Esophagus squamous epithelium (tissue), 5 donors: ENCODE measurements around the gene PARVA. TPM values are rescaled to one million over a fixed set of nuclear protein-coding genes. Genes with fewer than 3 reads are reported as not detected.

Experiments used
- DNase-seq: peaks from one replicate; lab custom pipeline; 2025; lab: John Stamatoyannopoulos, UW
- H3K27ac ChIP-seq, 4 donors: fragments of 200-600 bp; sonication (generic); one replicate each; pipeline ENCODE4 v1.5.1; 2016 to 2019; ENCODE audit warnings: mild to moderate bottlenecking in 1 of 4
- H3K27me3 ChIP-seq, 4 donors: fragments of 200-600 bp; sonication (generic); 1 replicate in 3 of 4; 2 replicates in 1 of 4; pipeline versions ENCODE4 v1.5.1 to v1.6.0; 2017 to 2021; ENCODE audit warnings: antibody characterized with exemption in 1 of 4
- H3K36me3 ChIP-seq, 3 donors: fragments of 200-600 bp; sonication (generic); one replicate each; pipeline ENCODE4 v1.5.1; 2016 to 2019
- H3K4me1 ChIP-seq, 3 donors: fragments of 200-600 bp; sonication (generic); one replicate each; pipeline ENCODE4 v1.5.1; 2017 to 2019
- H3K4me3 ChIP-seq, 4 donors: fragments of 200-600 bp; sonication (generic); 1 replicate in 3 of 4; 2 replicates in 1 of 4; pipeline ENCODE4 v1.5.1; 2016 to 2019; ENCODE audit warnings: mild to moderate bottlenecking in 2 of 4, moderate library complexity in 1 of 4
- H3K9me3 ChIP-seq, 3 donors: fragments of 200-600 bp; sonication (generic); one replicate each; pipeline ENCODE4 v1.5.1; 2016 to 2019
- POLR2A ChIP-seq, 4 donors: fragments of 450-650 bp; IDR thresholded peaks; one replicate each; pipeline ENCODE4 v1.6.1; 2017; ENCODE audit warnings: antibody characterized with exemption in 4 of 4, mild to moderate bottlenecking in 4 of 4, moderate library complexity in 3 of 4
- WGBS, 2 donors: methylation state at CpG; one replicate each; pipeline ENCODE4 v1.1.5; 2018; 5-methylcytosine and 5-hydroxymethylcytosine counted together
- intact Hi-C: fragments of 100-400 bp; cut with DNase I; formaldehyde crosslinking; loops from one replicate; pipeline ENCODE4 v1.15.0; 2022
- total RNA-seq, 4 donors: library from RNA; depleted of rRNA; stranded (reverse); fragments of >200 nt; gene quantifications; one replicate each; pipeline ENCODE4 v1.1.0, GENCODE V29; 2016
- TF ChIP-seq, protein P1 (sequence below), 6 experiments: fragments of 450-650 bp in 4 of 6; fragments of 200-600 bp in 2 of 6; sonication (generic) in 2 of 6; IDR thresholded peaks; one replicate each; pipeline ENCODE4 v1.5.1; 2016 to 2019; ENCODE audit warnings: antibody characterized with exemption in 6 of 6, mild to moderate bottlenecking in 4 of 6, moderate library complexity in 4 of 6
- donor health status: DM: yes; HTN: yes; CAD: no.

PARVA gene
- total RNA-seq, 4 donors from 2014 or later = 8.6 to 66.9 (median 16.2) TPM

DNA sequence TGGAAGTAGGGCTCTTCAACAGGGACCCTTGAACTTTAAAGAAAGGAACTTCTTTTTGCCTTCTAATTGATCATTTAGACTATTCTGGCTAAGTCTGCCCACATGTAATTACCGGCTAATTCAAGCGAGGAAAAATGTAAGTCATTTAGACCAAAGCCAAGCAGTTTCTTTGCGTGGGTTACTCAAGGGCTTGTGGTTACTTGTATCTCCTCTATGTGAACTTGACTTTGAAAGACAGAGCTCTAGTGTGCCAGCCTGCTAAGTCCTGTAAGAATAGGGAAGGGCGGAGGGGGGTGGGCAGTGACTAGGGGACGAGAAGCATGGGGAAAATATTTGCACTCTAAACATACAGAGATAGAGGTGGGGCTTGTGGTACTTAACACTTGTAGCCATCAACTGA lies 151.7 kb downstream of the PARVA start:
- 25 to 47% methylated on average over 5 of the region's 5 CpGs for WGBS, 2 donors
- Histone ChIP-seq H3K4me3 (no peak overlapping the region), H3K27me3 (no peaks in the 10 kb centered on the region), H3K9me3 (no peaks in the 10 kb centered on the region), H3K4me1 (peaks cover 0 to 62% (median 17%) of the 10 kb centered on the region in 3 donors), H3K36me3 (peaks cover 0 to 36% (median 0%) of the 10 kb centered on the region in 3 donors), H3K27ac (peak overlapping the region in 2 of 4 donors; percentile 40 to 42)
- intact Hi-C loops = no loop called here
- no peak for TF ChIP-seq POLR2A (IDR thresholded peaks at IDR 0.05)
- TF ChIP-seq, protein P1, sequence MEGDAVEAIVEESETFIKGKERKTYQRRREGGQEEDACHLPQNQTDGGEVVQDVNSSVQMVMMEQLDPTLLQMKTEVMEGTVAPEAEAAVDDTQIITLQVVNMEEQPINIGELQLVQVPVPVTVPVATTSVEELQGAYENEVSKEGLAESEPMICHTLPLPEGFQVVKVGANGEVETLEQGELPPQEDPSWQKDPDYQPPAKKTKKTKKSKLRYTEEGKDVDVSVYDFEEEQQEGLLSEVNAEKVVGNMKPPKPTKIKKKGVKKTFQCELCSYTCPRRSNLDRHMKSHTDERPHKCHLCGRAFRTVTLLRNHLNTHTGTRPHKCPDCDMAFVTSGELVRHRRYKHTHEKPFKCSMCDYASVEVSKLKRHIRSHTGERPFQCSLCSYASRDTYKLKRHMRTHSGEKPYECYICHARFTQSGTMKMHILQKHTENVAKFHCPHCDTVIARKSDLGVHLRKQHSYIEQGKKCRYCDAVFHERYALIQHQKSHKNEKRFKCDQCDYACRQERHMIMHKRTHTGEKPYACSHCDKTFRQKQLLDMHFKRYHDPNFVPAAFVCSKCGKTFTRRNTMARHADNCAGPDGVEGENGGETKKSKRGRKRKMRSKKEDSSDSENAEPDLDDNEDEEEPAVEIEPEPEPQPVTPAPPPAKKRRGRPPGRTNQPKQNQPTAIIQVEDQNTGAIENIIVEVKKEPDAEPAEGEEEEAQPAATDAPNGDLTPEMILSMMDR (IDR thresholded peaks at IDR 0.05) = no peak
- no peak for DNase-seq

DNA sequence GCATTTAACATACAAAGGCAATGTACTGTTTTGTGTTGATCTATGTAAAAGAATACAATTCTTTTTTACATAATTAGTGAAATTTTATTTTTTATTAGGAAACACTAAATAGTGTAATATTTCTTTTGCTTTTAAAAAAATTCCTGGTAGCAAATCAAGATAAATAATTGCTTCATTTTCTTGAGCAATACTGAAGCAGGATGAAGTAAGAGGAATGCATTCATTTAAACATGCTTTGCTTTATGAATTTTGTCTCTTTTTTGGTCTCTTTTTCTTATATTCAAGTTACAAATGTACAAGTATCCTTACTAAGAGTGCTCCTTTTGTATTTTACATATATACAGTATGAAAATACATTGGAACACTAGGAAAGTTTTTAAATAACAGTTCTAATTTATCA lies 152.4 kb downstream of the PARVA start:
- TF ChIP-seq, protein P1 (IDR thresholded peaks at IDR 0.05) = no peak
- no peak for TF ChIP-seq POLR2A (IDR thresholded peaks at IDR 0.05)
- peaks cover 0 to 62% (median 17%) of the 10 kb centered on the region in 3 donors for H3K4me1 ChIP-seq
- no peak for DNase-seq
- H3K36me3 ChIP-seq = peaks cover 0 to 36% (median 0%) of the 10 kb centered on the region in 3 donors
- H3K4me3 ChIP-seq = no peak overlapping the region
- no peaks in the 10 kb centered on the region for H3K9me3 ChIP-seq
- no peaks in the 10 kb centered on the region for H3K27me3 ChIP-seq
- H3K27ac ChIP-seq = peak overlapping the region in 1 of 4 donors; percentile 40
- intact Hi-C loops = no loop called here

DNA sequence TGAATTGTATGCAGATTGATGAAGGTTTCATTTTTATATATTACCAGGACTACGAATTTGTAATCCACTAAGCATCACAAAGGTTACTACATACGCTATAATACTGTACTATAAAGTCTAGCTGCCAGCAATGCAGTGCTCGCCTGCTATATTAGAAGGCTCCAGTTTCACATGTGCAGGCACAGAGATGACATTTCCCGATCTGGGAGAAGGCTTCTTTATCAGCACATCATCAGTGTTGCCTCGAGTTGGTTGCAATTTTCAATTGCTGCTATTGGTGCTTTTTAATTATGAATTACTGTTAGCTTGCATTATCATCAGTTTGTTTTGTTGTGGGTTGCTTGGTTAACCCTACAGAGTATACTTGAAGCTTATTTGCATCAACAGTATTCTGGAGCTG lies 153.6 kb downstream of the PARVA start:
- WGBS, 2 donors = 70 to 73% methylated on average over 5 of the region's 5 CpGs

DNA sequence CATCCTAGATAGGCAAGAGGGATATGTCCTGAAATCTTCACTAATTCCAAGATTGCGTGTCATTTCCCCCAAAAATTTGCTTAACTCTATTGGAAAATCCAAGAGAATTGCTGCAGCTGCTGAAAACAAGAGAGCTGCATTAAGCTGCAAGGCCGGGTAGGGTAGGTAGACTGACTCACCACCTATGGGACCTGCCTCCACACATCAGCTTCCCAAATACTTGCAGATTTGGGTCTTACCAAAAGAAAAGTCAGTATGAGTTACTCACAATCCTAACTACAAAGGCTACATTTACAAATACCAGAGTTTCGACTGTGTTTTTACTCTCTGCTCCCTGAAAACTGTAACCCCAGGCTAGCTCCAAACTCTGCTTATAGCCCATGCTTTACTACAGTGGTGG lies 154.3 kb downstream of the PARVA start:
- Histone ChIP-seq H3K27ac (no peak overlapping the region), H3K27me3 (no peaks in the 10 kb centered on the region), H3K4me3 (no peak overlapping the region), H3K36me3 (peaks cover 0 to 36% (median 0%) of the 10 kb centered on the region in 3 donors), H3K4me1 (peaks cover 0 to 49% (median 17%) of the 10 kb centered on the region in 3 donors), H3K9me3 (no peaks in the 10 kb centered on the region)
- TF ChIP-seq, protein P1 (IDR thresholded peaks at IDR 0.05) = no peak
- no peak for TF ChIP-seq POLR2A (IDR thresholded peaks at IDR 0.05)
- intact Hi-C loops = no loop called here
- WGBS, 2 donors = 39 to 50% methylated on average over 3 of the region's 3 CpGs
- no peak for DNase-seq

More for the DNA sequence above, 153.6 kb downstream of the PARVA start:
- Histone ChIP-seq H3K27me3 (no peaks in the 10 kb centered on the region), H3K4me1 (peaks cover 0 to 53% (median 17%) of the 10 kb centered on the region in 3 donors), H3K27ac (no peak overlapping the region), H3K36me3 (peaks cover 0 to 36% (median 0%) of the 10 kb centered on the region in 3 donors), H3K4me3 (no peak overlapping the region), H3K9me3 (no peaks in the 10 kb centered on the region)
- no peak for DNase-seq
- TF ChIP-seq POLR2A (IDR thresholded peaks at IDR 0.05) = no peak
- TF ChIP-seq, protein P1 (IDR thresholded peaks at IDR 0.05) = no peak
- intact Hi-C loops = no loop called here

DNA sequence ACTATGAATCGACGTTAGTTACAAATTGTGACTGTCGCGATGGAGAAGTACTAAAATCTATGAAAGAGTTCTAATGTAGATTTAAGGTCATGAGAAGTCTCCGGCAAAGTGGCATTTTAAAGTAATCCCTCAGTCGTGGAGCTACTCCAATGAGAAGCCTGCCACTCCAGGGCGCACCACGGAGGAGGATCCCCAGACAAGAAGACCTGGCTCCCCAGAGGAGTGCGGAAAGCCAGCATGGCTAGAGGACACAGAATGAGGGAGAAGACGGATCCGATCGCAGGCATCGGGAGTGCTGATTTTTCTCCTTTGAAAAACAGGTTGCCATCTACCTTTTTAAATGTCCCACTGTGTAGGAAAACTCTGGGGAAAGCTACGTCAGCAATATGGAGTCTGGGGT lies 155.2 kb downstream of the PARVA start:
- 90 to 95% methylated on average over 14 of the region's 14 CpGs for WGBS, 2 donors
- no peak overlapping the region for H3K4me3 ChIP-seq
- H3K4me1 ChIP-seq = peaks cover 0 to 47% (median 17%) of the 10 kb centered on the region in 3 donors
- TF ChIP-seq, protein P1 (IDR thresholded peaks at IDR 0.05) = no peak
- TF ChIP-seq POLR2A (IDR thresholded peaks at IDR 0.05) = no peak
- intact Hi-C loops = no loop called here
- no peaks in the 10 kb centered on the region for H3K9me3 ChIP-seq
- peaks cover 0 to 31% (median 0%) of the 10 kb centered on the region in 3 donors for H3K36me3 ChIP-seq
- no peak for DNase-seq
- H3K27ac ChIP-seq = no peak overlapping the region
- H3K27me3 ChIP-seq = no peaks in the 10 kb centered on the region
